ENCODE data around the gene AGAP1.

DNA sequence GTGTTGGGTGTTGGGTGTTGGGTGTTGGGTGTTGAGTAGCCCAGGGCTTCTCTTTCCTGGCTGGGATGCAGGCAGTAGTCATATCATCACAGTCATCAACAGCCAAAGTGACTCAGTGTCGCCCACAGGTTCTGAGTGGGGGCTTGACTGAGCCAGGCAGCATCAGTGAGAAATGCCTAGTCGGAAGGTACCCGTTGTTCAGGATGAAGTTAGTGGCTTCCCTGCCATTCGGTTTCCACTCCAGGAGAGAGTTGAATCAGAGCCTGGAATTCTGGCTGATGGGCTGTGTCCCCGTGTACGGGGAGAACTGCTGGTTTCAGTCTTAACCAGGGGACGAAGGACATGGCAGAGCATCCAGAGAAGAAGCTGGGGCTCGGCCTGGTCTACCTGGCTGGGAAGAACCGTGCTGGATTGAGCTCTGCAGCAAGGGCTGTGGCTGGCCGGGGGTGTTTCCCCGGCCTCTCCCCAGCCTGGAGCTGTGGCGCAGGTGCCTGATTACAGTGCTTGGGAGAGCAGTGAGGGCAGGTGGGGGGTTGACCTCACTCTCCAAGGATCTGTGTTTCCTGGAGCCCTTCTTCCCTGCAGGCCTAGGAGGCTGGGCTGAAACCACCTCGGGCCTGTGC lies 49.4 kb downstream of the AGAP1 start:
- TF ChIP-seq, protein P1, sequence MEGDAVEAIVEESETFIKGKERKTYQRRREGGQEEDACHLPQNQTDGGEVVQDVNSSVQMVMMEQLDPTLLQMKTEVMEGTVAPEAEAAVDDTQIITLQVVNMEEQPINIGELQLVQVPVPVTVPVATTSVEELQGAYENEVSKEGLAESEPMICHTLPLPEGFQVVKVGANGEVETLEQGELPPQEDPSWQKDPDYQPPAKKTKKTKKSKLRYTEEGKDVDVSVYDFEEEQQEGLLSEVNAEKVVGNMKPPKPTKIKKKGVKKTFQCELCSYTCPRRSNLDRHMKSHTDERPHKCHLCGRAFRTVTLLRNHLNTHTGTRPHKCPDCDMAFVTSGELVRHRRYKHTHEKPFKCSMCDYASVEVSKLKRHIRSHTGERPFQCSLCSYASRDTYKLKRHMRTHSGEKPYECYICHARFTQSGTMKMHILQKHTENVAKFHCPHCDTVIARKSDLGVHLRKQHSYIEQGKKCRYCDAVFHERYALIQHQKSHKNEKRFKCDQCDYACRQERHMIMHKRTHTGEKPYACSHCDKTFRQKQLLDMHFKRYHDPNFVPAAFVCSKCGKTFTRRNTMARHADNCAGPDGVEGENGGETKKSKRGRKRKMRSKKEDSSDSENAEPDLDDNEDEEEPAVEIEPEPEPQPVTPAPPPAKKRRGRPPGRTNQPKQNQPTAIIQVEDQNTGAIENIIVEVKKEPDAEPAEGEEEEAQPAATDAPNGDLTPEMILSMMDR (IDR thresholded peaks at IDR 0.05), result no peak
- TF ChIP-seq POLR2A (IDR thresholded peaks at IDR 0.05), result no peak
